GM23338 (cell line): ENCODE results near the gene ABCC10.

ENCODE experiments used
- CREB1 ChIP-seq: fragments of 250-450 bp; sonication (Bioruptor Pico); IDR thresholded peaks from 2 replicates; pipeline ENCODE4 v1.5.0; 2020; ENCODE audit warnings: low read depth, mild to moderate bottlenecking, moderate library complexity
- EZH2 ChIP-seq: fragments of 200-600 bp; sonication (generic); IDR thresholded peaks from one replicate; pipeline ENCODE4 v1.8.0; 2017; ENCODE audit warnings: antibody characterized with exemption, mild to moderate bottlenecking, low read depth; ENCODE audit not compliant: unreplicated experiment
- EZH2phosphoT487 ChIP-seq: fragments of 200-600 bp; sonication (generic); IDR thresholded peaks from one replicate; pipeline ENCODE4 v1.8.1; 2018; ENCODE audit warnings: antibody characterized with exemption; ENCODE audit not compliant: unreplicated experiment
- JUNB ChIP-seq: IDR thresholded peaks from one replicate; pipeline ENCODE4 v1.6.1; 2016; ENCODE audit warnings: antibody characterized with exemption; ENCODE audit not compliant: unreplicated experiment
- NANOG ChIP-seq: IDR thresholded peaks from 2 replicates; pipeline ENCODE4 v1.6.1; 2016; ENCODE audit warnings: antibody characterized with exemption, borderline replicate concordance
- POLR2AphosphoS5 ChIP-seq: IDR thresholded peaks from 2 replicates; pipeline ENCODE4 v1.6.1; 2016; ENCODE audit warnings: antibody characterized with exemption, low read depth
- ZNF114 ChIP-seq: fragments of 250-450 bp; sonication (Bioruptor Pico); IDR thresholded peaks from 2 replicates; pipeline ENCODE4 v1.5.0; 2020; ENCODE audit warnings: mild to moderate bottlenecking, moderate library complexity
- ZNF331 ChIP-seq: fragments of 250-450 bp; sonication (Bioruptor Pico); IDR thresholded peaks from 2 replicates; pipeline ENCODE4 v1.5.0; 2020; ENCODE audit warnings: low read depth, mild to moderate bottlenecking, moderate library complexity
- TF ChIP-seq, protein P1 (sequence below), 2 experiments: fragments of 200-600 bp in 1 of 2; sonication (generic) in 1 of 2; conservative IDR thresholded peaks; 2 replicates each; pipeline versions ENCODE4 v1.5.1 to v1.6.1; 2016 to 2017; ENCODE audit warnings: antibody characterized with exemption in 2 of 2, low read depth in 2 of 2, mild to moderate bottlenecking in 2 of 2, moderate library complexity in 1 of 2
- TF ChIP-seq, protein P2 (sequence below): IDR thresholded peaks from one replicate; pipeline ENCODE4 v1.6.1; 2018; ENCODE audit warnings: antibody characterized with exemption; ENCODE audit not compliant: unreplicated experiment

GRCh38 chr6:43459535-43459934, 32.2 kb downstream of the ABCC10 start:
- TF ChIP-seq CREB1 (CRISPR knock-in tag), result no peak
- TF ChIP-seq, protein P1, sequence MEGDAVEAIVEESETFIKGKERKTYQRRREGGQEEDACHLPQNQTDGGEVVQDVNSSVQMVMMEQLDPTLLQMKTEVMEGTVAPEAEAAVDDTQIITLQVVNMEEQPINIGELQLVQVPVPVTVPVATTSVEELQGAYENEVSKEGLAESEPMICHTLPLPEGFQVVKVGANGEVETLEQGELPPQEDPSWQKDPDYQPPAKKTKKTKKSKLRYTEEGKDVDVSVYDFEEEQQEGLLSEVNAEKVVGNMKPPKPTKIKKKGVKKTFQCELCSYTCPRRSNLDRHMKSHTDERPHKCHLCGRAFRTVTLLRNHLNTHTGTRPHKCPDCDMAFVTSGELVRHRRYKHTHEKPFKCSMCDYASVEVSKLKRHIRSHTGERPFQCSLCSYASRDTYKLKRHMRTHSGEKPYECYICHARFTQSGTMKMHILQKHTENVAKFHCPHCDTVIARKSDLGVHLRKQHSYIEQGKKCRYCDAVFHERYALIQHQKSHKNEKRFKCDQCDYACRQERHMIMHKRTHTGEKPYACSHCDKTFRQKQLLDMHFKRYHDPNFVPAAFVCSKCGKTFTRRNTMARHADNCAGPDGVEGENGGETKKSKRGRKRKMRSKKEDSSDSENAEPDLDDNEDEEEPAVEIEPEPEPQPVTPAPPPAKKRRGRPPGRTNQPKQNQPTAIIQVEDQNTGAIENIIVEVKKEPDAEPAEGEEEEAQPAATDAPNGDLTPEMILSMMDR (conservative IDR thresholded peaks at IDR 0.05; ENCODE audit: low read depth in 2 of 2), result no peak
- no peak for TF ChIP-seq POLR2AphosphoS5
- TF ChIP-seq EZH2, result no peak
- no peak for TF ChIP-seq EZH2phosphoT487
- no peak for TF ChIP-seq ZNF331 (CRISPR knock-in tag)
- TF ChIP-seq, protein P2, sequence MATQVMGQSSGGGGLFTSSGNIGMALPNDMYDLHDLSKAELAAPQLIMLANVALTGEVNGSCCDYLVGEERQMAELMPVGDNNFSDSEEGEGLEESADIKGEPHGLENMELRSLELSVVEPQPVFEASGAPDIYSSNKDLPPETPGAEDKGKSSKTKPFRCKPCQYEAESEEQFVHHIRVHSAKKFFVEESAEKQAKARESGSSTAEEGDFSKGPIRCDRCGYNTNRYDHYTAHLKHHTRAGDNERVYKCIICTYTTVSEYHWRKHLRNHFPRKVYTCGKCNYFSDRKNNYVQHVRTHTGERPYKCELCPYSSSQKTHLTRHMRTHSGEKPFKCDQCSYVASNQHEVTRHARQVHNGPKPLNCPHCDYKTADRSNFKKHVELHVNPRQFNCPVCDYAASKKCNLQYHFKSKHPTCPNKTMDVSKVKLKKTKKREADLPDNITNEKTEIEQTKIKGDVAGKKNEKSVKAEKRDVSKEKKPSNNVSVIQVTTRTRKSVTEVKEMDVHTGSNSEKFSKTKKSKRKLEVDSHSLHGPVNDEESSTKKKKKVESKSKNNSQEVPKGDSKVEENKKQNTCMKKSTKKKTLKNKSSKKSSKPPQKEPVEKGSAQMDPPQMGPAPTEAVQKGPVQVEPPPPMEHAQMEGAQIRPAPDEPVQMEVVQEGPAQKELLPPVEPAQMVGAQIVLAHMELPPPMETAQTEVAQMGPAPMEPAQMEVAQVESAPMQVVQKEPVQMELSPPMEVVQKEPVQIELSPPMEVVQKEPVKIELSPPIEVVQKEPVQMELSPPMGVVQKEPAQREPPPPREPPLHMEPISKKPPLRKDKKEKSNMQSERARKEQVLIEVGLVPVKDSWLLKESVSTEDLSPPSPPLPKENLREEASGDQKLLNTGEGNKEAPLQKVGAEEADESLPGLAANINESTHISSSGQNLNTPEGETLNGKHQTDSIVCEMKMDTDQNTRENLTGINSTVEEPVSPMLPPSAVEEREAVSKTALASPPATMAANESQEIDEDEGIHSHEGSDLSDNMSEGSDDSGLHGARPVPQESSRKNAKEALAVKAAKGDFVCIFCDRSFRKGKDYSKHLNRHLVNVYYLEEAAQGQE, result no peak
- no peak for TF ChIP-seq JUNB
- no peak for TF ChIP-seq ZNF114
- no peak for TF ChIP-seq NANOG
